Embryonic facial prominence (tissue), 1 donor: Measurements from ENCODE around the gene SMLR1.
A peak's percentile ranks its signal among the peaks of the same experiment; 100 is the strongest.
"Not testable (repeated sequence)": the region's sequence is repeated elsewhere in the genome, so short reads cannot be mapped to it uniquely, and the experiment has no call there.

Experiments used
- DNase-seq: peaks from one replicate; pipeline ENCODE4 v3.0.0-alpha.2; 2016; ENCODE audit errors: extremely low spot score

SMLR1 gene

DNA sequence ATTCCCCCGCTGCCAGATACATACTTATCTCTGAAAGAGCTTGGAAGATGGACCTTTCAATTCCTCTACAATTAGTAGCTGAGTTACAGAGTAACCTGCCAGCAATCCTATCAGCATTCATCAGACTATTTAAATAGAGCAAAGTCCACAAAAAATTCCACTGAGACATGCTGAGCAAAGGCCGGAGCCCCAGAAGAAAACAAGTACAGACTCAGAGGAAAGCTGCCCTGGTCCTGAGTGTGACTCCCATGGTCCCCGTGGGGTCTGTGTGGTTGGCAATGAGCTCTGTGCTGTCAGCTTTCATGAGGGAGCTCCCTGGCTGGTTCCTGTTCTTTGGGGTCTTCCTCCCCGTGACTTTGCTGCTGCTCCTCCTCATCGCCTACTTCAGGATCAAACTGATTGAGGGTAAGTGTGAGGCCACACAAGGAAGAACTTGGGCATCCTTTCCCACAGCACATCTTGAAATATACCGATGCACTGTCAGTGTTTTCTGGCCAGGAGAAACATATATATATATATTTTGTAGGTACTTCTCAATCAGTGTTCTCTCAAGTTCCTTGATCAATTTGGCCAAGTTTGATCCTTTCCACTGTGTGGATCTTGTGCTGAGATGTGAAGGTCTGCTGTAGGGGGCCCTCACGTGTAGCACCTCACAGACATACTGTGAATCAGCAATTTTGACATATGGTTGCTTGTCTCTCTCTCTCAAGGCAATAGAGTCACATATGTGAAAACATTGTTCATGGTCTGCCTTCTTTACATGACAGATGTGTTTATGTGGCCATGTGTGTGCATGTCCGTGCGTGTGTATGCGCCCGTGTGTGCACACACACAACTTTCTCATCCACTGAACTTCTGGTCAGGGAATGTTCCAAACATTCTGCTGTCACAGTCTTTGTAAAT lies at the start of gene SMLR1:
Gene SMLR1 (plus strand): TSS at position 160 of the 903 bp plus-strand sequence. CDS start 8 bp downstream, at position 168.
- no peak for DNase-seq

GRCh38 chr6:130778946-130779657 lies 48.1 kb upstream of the SMLR1 start:
- peak; percentile 39 for DNase-seq

- no peak for DNase-seq
Observed at GRCh38 chr6:130779658-130780033, 47.6 kb upstream of the SMLR1 start.

- no peak for DNase-seq
Observed at GRCh38 chr6:130780122-130780521, 47.1 kb upstream of the SMLR1 start.

GRCh38 chr6:130781557-130781956 lies 45.6 kb upstream of the SMLR1 start:
- DNase-seq: no peak

GRCh38 chr6:130783416-130784107 lies 43.6 kb upstream of the SMLR1 start:
- no peak for DNase-seq

DNA sequence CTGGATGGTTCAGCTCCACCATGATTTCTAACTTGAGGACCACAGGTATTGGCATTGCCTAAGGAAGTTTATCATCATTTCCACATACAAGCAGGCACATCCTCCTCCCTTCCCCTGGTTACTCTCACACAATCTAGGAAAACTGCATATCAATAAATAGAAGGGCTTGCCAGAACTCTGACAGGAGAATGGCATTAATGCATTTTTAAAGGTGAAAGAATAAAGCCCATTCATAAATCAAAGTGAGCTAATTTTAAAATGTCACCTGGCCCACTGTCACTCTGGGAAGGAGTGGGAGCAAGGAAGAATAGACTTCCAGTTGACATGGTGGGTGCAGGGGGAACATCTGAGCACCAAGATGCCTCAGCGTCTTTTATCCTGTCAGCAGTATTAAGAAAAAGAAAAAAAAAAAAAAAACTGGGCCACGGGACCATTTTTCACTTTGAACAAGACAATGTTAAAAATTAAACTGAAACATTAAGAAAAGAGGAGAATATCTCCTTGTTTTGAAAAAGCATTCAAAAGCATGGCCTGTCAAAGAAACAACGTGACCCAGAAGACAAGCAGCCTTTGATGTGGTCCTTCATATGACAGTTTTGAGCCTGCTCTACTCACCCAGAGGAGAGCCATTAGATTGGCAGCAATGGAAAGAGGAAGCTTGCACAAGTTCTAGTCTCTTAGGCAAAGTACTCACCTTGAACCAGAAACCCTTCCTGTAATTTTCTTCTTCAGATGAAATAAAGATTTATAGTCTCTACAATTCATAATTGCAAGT lies 39.3 kb upstream of the SMLR1 start:
- no peak for DNase-seq

DNA sequence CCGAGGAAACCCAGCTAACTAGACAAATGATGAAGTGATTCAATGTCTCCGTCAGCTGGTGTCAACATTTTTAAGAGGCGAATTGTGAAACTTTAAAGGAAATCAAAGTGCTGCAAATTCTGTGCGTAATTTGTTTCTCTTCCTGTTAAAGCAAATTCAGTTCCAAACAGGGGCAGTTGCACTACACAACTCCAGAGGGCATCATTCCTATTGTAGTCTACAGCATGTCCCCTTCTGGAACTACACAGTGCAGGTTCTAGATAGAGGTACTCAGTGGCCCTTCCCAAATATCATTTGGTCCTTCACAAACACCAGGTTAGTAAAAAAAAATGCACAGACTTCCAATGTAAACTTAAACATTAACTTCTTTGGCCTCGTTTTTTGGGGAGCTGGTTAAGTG lies 38.3 kb upstream of the SMLR1 start:
- no peak for DNase-seq

- DNase-seq: no peak
Observed at GRCh38 chr6:130794010-130794697, 33.1 kb upstream of the SMLR1 start.

DNA sequence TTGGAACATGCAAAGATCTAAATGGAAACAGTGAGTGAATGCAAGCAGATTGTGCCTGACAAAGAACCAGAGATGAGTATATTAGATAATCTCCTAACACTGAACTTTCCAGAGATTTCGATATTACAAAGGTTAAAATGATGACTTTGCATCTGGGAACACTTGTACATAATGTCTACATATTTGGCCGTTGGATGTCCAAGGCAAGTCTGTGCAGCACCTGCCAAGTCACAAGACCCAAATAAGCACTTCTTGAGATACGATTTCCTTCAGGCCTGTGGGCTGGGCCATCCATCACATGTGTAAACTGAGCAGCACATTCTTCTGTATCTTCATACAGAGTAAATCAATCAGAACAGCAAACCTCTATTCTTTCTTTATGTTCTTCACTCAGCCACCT lies 32.5 kb upstream of the SMLR1 start:
- DNase-seq: no peak

DNA sequence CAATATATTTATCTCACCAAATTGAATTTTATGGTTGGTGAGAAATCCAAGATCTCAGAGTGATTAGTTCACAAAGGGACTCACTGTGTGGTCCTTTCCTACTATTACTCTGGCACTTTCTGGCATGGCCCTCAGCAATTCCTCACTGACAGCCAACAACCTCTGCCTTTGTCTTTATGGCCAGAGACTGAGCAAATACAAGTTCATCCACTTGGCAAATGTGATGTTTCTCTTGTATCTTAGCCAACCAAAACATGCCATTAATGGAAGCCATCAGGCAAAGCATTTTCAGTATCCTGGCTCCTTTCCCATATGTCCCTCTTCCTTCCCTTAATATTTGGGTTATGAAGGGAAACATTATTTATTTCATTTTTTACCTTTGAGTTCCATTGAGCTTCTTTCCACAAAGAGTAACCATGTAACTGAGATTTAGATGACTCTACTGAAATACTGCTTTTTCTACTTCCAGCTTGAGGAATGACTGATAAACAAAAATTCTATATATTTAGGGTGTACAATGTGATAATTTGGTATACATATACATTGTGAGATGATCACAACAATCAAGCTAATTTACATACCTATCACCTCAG lies 30.8 kb upstream of the SMLR1 start:
- no peak for DNase-seq

GRCh38 chr6:130797061-130797460 lies 30.1 kb upstream of the SMLR1 start:
- no peak for DNase-seq

DNA sequence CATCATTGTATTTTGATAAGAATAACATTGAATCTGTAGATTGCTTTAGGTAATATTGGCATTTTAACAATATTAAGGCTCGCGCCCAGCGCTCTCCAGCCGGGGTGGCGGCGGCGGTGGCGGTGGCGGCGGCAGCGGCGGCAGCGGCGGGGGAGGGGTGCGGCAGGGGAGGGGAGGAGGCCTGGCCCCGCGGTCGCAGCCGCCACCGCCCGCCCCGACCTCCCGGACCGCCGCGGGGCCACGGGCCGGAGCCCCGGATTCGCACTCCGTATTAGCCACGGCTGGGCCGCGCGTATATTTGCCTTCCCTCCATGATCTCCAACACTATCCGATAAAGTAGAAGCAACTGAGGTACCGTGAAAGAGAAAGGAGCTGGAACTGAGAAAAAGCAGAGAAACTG lies 25.8 kb upstream of the SMLR1 start:
- DNase-seq: not testable (repeated sequence)

GRCh38 chr6:130810307-130811030 lies 16.7 kb upstream of the SMLR1 start:
- no peak for DNase-seq

DNA sequence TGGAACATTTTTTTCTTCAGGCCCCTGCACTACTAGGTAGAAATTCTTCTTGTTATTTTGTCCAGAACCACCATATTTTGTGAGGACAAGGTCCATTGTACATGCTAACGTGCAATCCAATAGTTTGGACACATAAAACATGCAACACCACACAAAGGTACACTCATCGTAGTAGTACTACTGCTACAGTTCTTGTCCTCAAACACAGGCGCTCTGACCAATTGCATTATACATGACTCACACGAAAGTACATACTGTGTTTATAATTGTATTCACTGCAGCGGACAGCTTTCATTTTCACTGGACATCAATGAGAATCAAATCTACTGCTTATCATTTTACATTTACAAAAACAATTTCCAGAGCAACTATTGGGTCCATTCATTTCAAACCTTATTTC lies 15.3 kb upstream of the SMLR1 start:
- no peak for DNase-seq

GRCh38 chr6:130814506-130814905 lies 12.7 kb upstream of the SMLR1 start:
- no peak for DNase-seq

- DNase-seq: no peak
Observed at GRCh38 chr6:130815200-130816071, 11.8 kb upstream of the SMLR1 start.

- no peak for DNase-seq
Observed at GRCh38 chr6:130822736-130823135, 4.5 kb upstream of the SMLR1 start.
